Hematopoietic multipotent progenitor cell treated with erythropoietin and hydrocortisone succinate and interleukin-3 and kit ligand, for 8 days (in vitro differentiated cells): ENCODE data around the gene GJC1.

Experiments
- DNase-seq: peaks from one replicate; pipeline ENCODE4 v3.0.0-alpha.2; 2015

The GJC1 gene

GRCh38 chr17:44829523-44830358, at the start of gene GJC1:
TSS of gene GJC1 (minus strand) at chr17:44830287. CDS start at chr17:44805817, 24,470 bp downstream.
- no peak for DNase-seq

GRCh38 chr17:44879376-44879775, 49.3 kb upstream of the GJC1 start:
- no peak for DNase-seq

GRCh38 chr17:44878627-44879221, 48.6 kb upstream of the GJC1 start:
- peak; percentile 52 for DNase-seq

GRCh38 chr17:44877121-44877520, 47.0 kb upstream of the GJC1 start:
- DNase-seq, result no peak

- DNase-seq, result no peak
These were observed 45.7 kb upstream of the GJC1 start for GRCh38 chr17:44875761-44876160.

GRCh38 chr17:44872131-44872768, 42.2 kb upstream of the GJC1 start:
- DNase-seq, result no peak

- DNase-seq, result no peak
These were observed 41.5 kb upstream of the GJC1 start for GRCh38 chr17:44871556-44871955.

- DNase-seq, result no peak
These were observed 37.8 kb upstream of the GJC1 start for GRCh38 chr17:44867841-44868240.

- no peak for DNase-seq
These were observed 35.8 kb upstream of the GJC1 start for GRCh38 chr17:44865931-44866330.

- DNase-seq, result peak; percentile 72
These were observed 35.2 kb upstream of the GJC1 start for GRCh38 chr17:44865231-44865660.

- no peak for DNase-seq
These were observed 34.7 kb upstream of the GJC1 start for GRCh38 chr17:44864831-44865230.

GRCh38 chr17:44863061-44863918, 33.2 kb upstream of the GJC1 start:
- no peak for DNase-seq

GRCh38 chr17:44862278-44862914, 32.3 kb upstream of the GJC1 start:
- DNase-seq, result no peak

GRCh38 chr17:44859701-44860100, 29.6 kb upstream of the GJC1 start:
- DNase-seq, result no peak

GRCh38 chr17:44854192-44854591, 24.1 kb upstream of the GJC1 start:
- no peak for DNase-seq

GRCh38 chr17:44850612-44851011, 20.5 kb upstream of the GJC1 start:
- no peak for DNase-seq

GRCh38 chr17:44850025-44850424, 19.9 kb upstream of the GJC1 start:
- DNase-seq, result no peak

GRCh38 chr17:44848961-44849489, 18.9 kb upstream of the GJC1 start:
- no peak for DNase-seq

GRCh38 chr17:44848257-44848795, 18.2 kb upstream of the GJC1 start:
- DNase-seq, result no peak

GRCh38 chr17:44847586-44847985, 17.5 kb upstream of the GJC1 start, which contains the start of gene HIGD1B:
TSS of gene HIGD1B (plus strand) at chr17:44847883. CDS start at chr17:44848153, 270 bp downstream.
- DNase-seq, result no peak

GRCh38 chr17:44846206-44846605, 16.1 kb upstream of the GJC1 start:
- no peak for DNase-seq

- DNase-seq, result no peak
These were observed 14.3 kb upstream of the GJC1 start for GRCh38 chr17:44844390-44844830.
